Smooth muscle cell (in vitro differentiated cells): ENCODE measurements around the gene LCOR. TPM values are rescaled to one million over a fixed set of nuclear protein-coding genes. Genes with fewer than 3 reads are reported as not detected.

Experiments used
- DNase-seq: peaks from one replicate; lab custom pipeline; 2025; ENCODE audit not compliant: unreplicated experiment; lab: John Stamatoyannopoulos, UW
- H2AFZ ChIP-seq: fragments of 200-600 bp; sonication (generic); 2 replicates; pipeline ENCODE4 v1.6.0; 2016; ENCODE audit warnings: antibody characterized with exemption, low read depth, mild to moderate bottlenecking
- H3F3A ChIP-seq: fragments of 200-600 bp; sonication (generic); 2 replicates; pipeline ENCODE4 v1.6.0; 2017; ENCODE audit warnings: antibody characterized with exemption, low read depth
- H3K27ac ChIP-seq: fragments of 200-600 bp; sonication (generic); 2 replicates; pipeline ENCODE4 v1.5.1; 2016; ENCODE audit warnings: low read depth, mild to moderate bottlenecking
- H3K27me3 ChIP-seq: fragments of 200-600 bp; sonication (generic); 2 replicates; pipeline ENCODE4 v1.6.1; 2016; ENCODE audit warnings: low read depth, mild to moderate bottlenecking
- H3K36me3 ChIP-seq: fragments of 200-600 bp; sonication (generic); 2 replicates; pipeline ENCODE4 v1.5.1; 2016; ENCODE audit warnings: low read depth
- H3K4me1 ChIP-seq: fragments of 200-600 bp; sonication (generic); 2 replicates; pipeline ENCODE4 v1.5.1; 2016; ENCODE audit warnings: low read depth
- H3K4me2 ChIP-seq: fragments of 200-600 bp; sonication (generic); 2 replicates; pipeline ENCODE4 v1.6.0; 2016; ENCODE audit warnings: mild to moderate bottlenecking
- H3K4me3 ChIP-seq: fragments of 200-600 bp; sonication (generic); 2 replicates; pipeline ENCODE4 v1.5.1; 2016; ENCODE audit warnings: mild to moderate bottlenecking
- H3K79me2 ChIP-seq: fragments of 200-600 bp; sonication (generic); 2 replicates; pipeline ENCODE4 v1.6.0; 2016; ENCODE audit warnings: low read depth, mild to moderate bottlenecking
- H3K9ac ChIP-seq: fragments of 200-600 bp; sonication (generic); 2 replicates; pipeline ENCODE4 v1.6.0; 2016; ENCODE audit warnings: low read depth
- H3K9me3 ChIP-seq: fragments of 200-600 bp; sonication (generic); replicated peaks from 2 replicates; pipeline ENCODE4 v1.5.1; 2016; ENCODE audit warnings: low read depth
- H4K20me1 ChIP-seq: fragments of 200-600 bp; sonication (generic); 2 replicates; pipeline ENCODE4 v1.6.0; 2016; ENCODE audit warnings: low read depth
- CTCF ChIP-seq: fragments of 200-600 bp; sonication (generic); IDR thresholded peaks from 2 replicates; pipeline ENCODE4 v1.5.1; 2017; ENCODE audit warnings: borderline replicate concordance, mild to moderate bottlenecking, antibody characterized with exemption; ENCODE audit not compliant: insufficient read depth, poor library complexity, severe bottlenecking
- WGBS: methylation state at CpG from one replicate; pipeline ENCODE4 v1.1.7; 2016; ENCODE audit warnings: low lambda C conversion rate; 5-methylcytosine and 5-hydroxymethylcytosine counted together
- polyA plus RNA-seq: library from polyadenylated mRNA; unstranded; fragments of >200 nt; fragmentation: Nextera tagmentation; extraction: Ambion mirVana; gene quantifications from 2 replicates; pipeline ENCODE4 v1.2.1, GENCODE V29; 2016
- total RNA-seq: library from RNA; depleted of rRNA; stranded (reverse); fragments of >200 nt; gene quantifications from 2 replicates; pipeline ENCODE4 v1.2.3, GENCODE V29; 2014

LCOR gene
- total and polyA plus RNA-seq, 2 experiments from 2014 or later, result 10.6 to 27.8 TPM

DNA sequence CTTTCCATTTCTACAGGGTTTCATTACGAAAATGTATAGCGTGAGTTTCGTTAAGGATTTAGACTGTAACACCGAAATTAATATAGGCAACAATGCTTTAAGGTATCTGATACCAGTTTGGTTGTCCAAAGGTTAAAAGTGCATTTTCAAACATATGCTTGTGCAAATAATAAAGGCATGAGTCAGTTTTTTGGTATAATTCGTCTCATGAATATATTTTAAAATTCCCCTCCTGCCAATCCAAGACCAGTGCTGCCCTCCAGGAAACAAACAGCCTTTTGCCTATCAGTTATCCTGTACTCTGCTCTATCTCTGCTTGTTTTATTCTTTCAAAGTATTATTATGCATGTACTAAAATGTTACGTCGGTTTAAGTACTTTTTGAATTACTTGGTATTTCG is 2.0 kb downstream of the LCOR start:
- H3K27me3 ChIP-seq, result no peaks in the 10 kb centered on the region
- peaks cover 57% of the 10 kb centered on the region for H4K20me1 ChIP-seq
- H3K4me3 ChIP-seq, result peak overlapping the region; percentile 91
- WGBS, result 54% methylated on average over 8 of the region's 8 CpGs
- H3K4me2 ChIP-seq, result peak overlapping the region; percentile 89
- TF ChIP-seq CTCF, result no peak
- no peak for DNase-seq
- H3F3A ChIP-seq, result peaks cover 9% of the 10 kb centered on the region
- H3K4me1 ChIP-seq, result peaks cover 23% of the 10 kb centered on the region
- H3K79me2 ChIP-seq, result peaks cover 55% of the 10 kb centered on the region
- H3K27ac ChIP-seq, result peak overlapping the region; percentile 54
- no peaks in the 10 kb centered on the region for H3K36me3 ChIP-seq
- peak overlapping the region; percentile 61 for H3K9ac ChIP-seq
- H3K9me3 ChIP-seq, result no peaks in the 10 kb centered on the region
- H2AFZ ChIP-seq, result no peak overlapping the region

DNA sequence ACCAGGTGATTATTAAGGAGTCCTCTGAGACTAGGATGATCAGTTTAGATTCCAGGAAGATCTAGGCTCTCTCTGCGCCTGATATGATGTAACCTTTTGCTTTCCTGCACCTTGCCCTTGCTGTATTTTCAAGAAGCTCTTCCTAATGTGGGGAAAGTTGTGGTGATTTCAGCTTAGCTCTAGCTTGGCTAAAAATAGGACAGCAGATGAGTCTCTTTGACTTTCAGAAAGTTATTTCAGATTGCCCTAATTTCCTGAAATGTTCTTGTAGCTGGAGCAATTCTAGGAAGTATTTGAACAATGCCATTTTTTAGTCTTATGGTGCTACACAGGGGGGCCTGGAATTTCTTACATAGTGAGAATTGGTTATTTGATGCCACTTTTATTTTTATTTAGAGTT is 3.8 kb downstream of the LCOR start:
- H3K9me3 ChIP-seq, result no peaks in the 10 kb centered on the region
- peaks cover 23% of the 10 kb centered on the region for H3K4me1 ChIP-seq
- no peak for DNase-seq
- H2AFZ ChIP-seq, result no peak overlapping the region
- H3K36me3 ChIP-seq, result no peaks in the 10 kb centered on the region
- peaks cover 8% of the 10 kb centered on the region for H3F3A ChIP-seq
- no peak overlapping the region for H3K4me3 ChIP-seq
- H3K9ac ChIP-seq, result peak overlapping the region; percentile 3
- H3K79me2 ChIP-seq, result peaks cover 71% of the 10 kb centered on the region
- WGBS, result 84% methylated on average over 1 of the region's 1 CpG
- peak overlapping the region; percentile 9 for H3K27ac ChIP-seq
- H3K4me2 ChIP-seq, result peak overlapping the region; percentile 25
- no peaks in the 10 kb centered on the region for H3K27me3 ChIP-seq
- no peak for TF ChIP-seq CTCF
- peaks cover 75% of the 10 kb centered on the region for H4K20me1 ChIP-seq

DNA sequence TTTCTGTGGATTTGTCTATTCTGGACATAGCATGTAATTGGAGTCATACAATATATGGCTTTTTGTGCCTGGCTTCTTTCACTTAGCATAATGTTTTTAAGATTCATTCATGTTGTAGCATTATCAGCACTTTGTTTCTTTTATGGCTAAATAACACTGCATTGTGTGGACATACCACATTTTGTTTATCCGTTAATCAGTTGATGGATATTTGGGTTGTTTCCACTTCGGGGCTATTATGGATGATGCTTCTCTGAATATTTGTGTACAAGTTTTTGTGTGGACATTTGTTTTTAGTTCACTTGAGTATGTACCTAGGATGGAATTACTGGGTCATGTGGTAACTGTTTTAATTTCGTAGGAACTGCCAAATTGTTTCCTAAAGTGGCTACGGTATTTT is 6.4 kb downstream of the LCOR start:
- WGBS, result 94% methylated on average over 4 of the region's 4 CpGs
- no peaks in the 10 kb centered on the region for H3K36me3 ChIP-seq

More for the DNA sequence above, 6.4 kb downstream of the LCOR start:
- TF ChIP-seq CTCF, result no peak
- Histone ChIP-seq H3K4me3 (no peak overlapping the region), H3K4me1 (peaks cover 23% of the 10 kb centered on the region), H4K20me1 (peaks cover 100% of the 10 kb centered on the region), H3K9ac (no peak overlapping the region), H3K27ac (no peak overlapping the region), H3K4me2 (no peak overlapping the region), H3K27me3 (no peaks in the 10 kb centered on the region), H3F3A (no peaks in the 10 kb centered on the region), H3K79me2 (peaks cover 97% of the 10 kb centered on the region), H2AFZ (no peak overlapping the region), H3K9me3 (no peaks in the 10 kb centered on the region)
- DNase-seq, result no peak
